CD1c-positive myeloid dendritic cell (primary cell): Measurements from ENCODE around the gene MKLN1.
"Not testable (repeated sequence)": the region's sequence is repeated elsewhere in the genome, so short reads cannot be mapped to it uniquely, and the experiment has no call there.

Experiments
- DNase-seq: peaks from one replicate; pipeline ENCODE4 v3.0.0-alpha.2; 2016; ENCODE audit errors: extremely low spot score

The MKLN1 gene

DNA sequence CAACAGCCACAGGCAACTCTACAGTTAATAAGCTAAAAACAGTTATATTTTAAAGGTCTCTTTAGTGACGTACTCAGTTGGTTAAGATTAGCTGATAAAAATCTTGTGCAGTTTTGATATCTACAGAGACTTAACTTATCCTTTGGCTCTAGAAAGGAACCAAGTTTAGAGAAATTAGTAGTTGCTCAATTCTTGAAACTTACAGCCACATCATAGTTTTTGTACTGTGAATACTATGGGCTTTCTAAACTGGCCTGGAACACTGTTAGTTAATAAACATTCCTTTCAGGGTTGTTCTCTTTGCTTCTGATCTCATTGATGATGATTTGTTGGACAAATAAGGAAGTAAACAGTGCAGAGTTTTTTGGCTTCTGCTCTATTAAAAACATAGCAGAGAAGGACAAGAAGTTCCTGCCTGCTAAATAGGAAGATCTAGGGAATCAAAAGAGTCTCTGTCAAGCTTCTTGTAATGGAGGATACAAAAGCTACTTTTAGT is 73.1 kb downstream of the MKLN1 start:
- DNase-seq = peak; percentile 11

GRCh38 chr7:131401194-131401593 is 73.5 kb downstream of the MKLN1 start:
- DNase-seq = no peak

- DNase-seq = no peak
These were observed 75.6 kb downstream of the MKLN1 start for GRCh38 chr7:131403322-131403721.

GRCh38 chr7:131404226-131404911 is 76.7 kb downstream of the MKLN1 start:
- no peak for DNase-seq

- DNase-seq = no peak
These were observed 81.6 kb downstream of the MKLN1 start for GRCh38 chr7:131409129-131409766.

GRCh38 chr7:131412031-131412430 is 84.4 kb downstream of the MKLN1 start:
- DNase-seq = no peak

- DNase-seq = no peak
These were observed 86.0 kb downstream of the MKLN1 start for GRCh38 chr7:131413711-131414110.

DNA sequence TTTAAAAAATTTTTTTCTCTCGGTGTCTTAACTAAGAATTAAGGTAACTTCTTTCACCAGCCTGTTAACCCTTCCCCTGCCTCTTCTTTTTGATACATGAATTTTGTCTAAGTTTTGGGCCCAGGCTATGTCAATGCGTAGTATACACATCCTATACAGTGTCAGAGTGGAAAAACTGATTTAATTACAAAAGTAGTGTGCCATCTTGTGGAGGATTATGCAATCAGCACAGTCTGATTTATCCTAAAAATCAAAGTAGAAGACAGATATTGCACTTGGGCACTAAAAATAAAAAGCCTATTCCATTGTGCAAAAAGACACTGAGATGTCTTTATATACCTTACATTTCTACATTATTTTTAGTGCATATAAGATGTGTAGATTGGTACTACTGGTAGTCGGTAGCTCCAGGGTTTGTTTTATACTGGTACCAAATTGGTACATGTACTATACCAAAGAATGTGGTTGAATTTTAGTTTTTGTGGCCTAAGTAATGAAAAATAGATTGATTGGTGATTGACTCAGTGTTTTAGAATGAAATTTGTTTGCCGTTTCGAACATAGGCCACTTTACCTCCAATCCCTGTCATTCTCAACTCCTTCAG is 96.6 kb downstream of the MKLN1 start:
- peak; percentile 39 for DNase-seq

DNA sequence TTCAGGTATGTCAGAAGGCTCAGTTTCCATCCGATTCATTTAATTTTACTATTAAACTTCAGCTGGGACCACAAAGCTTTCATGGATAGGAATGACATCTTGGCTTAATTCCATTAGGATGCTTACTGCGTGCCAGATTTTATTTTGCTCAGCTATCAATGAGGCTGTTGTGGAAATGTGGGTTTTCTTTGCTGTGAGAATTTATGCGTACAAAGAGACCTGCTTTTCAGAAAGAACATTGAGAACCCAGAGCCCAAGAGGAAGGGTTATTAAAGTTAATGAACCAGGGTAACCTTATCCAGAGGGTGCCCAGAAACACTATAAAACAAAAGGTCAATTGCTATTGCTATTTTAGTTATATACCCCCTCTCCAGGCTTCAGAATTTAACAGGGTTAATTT is 98.3 kb downstream of the MKLN1 start:
- no peak for DNase-seq

DNA sequence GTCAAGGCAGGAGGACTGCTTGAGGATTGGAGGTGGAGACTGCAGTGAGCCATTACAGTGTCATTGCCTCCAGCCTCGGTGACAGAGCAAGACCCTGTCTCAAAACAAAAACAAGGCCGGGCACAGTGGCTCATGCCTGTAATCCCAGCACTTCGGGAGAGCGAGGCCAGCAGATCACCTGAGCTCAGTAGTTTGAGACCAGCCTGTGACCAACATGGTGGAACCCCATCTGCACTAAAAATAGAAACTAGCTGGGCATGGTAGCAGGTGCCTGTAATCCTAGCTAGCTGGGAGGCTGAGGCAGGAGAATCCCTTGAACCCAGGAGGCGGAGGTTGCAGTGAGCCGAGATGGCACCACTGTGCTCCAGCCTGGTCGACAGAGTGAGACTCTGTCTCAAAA is 103.2 kb downstream of the MKLN1 start:
- DNase-seq = not testable (repeated sequence)

DNA sequence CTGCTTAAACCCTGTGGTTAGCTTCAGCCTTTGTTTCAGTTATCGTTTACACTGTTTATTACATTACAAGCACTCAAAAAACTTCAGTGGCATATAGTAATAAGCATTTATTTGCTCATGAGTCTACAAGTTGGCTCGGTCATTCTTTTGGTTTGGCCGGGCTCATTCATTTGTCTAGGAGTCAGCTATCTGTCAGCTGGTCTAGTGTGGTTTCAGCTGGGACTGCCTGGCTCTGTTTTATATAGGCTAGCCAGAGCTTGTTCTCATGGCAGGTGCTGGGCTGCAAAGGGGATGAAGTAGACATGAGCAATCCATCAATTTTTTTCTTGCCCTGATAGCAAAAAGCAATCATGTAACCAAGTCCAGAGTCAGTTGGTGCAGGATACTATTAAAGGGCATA is 103.6 kb downstream of the MKLN1 start:
- no peak for DNase-seq

GRCh38 chr7:131431756-131432155 is 104.1 kb downstream of the MKLN1 start:
- no peak for DNase-seq

- no peak for DNase-seq
These were observed 108.7 kb downstream of the MKLN1 start for GRCh38 chr7:131436384-131436783.

GRCh38 chr7:131438969-131439368 is 111.3 kb downstream of the MKLN1 start:
- DNase-seq = no peak

DNA sequence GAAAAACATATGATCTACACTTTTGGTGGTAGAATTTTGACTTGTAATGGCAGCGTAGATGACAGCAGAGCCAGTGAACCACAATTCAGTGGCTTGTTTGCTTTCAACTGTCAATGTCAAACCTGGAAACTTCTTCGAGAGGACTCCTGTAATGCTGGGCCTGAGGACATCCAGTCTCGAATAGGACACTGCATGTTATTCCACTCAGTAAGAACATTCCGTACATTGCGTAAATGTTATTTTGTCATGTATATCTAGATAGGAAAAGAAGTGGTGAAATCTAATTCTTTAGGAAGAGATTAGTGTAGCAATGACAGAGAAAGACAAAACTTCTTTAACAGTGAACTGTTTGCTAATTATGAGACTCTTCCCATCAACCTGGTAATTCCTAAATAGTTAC is 115.8 kb downstream of the MKLN1 start:
- DNase-seq = no peak

DNA sequence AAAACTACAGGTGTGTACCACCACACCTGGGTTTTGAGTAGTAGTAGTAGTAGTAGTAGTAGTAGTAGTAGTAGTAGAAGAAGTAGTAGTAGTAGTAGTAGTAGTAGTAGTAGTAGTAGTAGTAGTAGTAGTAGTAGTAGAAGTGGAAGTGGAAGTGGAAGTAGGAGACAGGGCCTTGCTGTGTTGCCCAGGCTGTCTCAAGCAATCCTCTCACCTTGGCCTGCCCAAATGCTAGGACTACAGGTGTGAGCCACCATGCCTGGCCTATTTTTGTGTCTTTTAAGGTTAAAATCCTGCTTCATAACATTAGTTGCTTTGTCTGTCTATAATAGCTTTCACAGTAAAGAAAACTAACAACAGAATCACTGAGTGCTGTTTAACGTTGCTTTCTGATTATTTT is 117.0 kb downstream of the MKLN1 start:
- DNase-seq = no peak

DNA sequence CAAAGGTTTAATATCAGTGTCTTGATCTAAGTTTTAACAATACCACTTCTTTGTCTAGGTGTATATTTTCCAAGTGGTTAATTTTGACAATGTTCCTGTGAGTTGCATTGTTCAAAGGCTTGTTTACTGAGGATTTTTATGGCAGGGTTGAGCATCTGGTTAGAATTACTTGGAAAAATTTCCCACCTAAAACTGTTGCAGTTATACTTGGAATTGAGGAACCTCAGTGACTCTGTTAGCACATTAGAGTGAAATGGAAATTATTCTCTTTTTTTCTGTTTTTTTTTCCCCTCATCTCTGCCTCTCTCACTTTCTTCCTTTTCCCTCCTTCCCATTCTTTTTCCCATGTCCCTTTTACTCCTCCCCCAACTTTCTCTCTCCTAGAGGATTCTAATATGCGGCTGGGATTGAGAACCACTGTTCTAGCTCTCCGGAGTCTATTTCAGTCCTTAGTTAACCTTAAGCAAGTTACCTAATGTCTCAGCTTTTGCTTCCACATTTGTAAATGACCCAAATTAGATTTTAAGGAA is 121.8 kb downstream of the MKLN1 start:
- DNase-seq = no peak

GRCh38 chr7:131454498-131454897 is 126.8 kb downstream of the MKLN1 start:
- DNase-seq = no peak

- no peak for DNase-seq
These were observed 127.3 kb downstream of the MKLN1 start for GRCh38 chr7:131455001-131455400.

- no peak for DNase-seq
These were observed 127.9 kb downstream of the MKLN1 start for GRCh38 chr7:131455546-131455945.

- no peak for DNase-seq
These were observed 128.7 kb downstream of the MKLN1 start for GRCh38 chr7:131456338-131456737.

DNA sequence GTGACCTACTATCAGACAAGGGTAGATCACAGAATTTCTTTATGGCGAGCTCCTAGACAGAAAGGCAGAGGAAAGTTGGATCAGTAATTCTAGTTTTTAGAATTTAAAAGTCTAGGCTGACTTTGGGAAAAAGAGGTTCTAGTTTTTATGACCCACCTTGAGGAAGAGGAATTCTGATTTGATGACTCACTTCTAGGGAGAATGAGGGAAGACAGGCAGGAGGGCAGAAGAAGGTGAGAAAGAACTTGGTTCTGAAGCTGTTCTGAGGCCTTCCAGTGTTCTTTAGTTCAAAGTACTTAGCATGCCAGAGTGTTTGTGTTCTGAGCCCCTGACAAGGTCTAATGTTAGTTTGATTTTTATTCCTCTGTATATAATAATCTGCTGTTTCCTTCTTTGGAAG is 131.6 kb downstream of the MKLN1 start:
- no peak for DNase-seq

DNA sequence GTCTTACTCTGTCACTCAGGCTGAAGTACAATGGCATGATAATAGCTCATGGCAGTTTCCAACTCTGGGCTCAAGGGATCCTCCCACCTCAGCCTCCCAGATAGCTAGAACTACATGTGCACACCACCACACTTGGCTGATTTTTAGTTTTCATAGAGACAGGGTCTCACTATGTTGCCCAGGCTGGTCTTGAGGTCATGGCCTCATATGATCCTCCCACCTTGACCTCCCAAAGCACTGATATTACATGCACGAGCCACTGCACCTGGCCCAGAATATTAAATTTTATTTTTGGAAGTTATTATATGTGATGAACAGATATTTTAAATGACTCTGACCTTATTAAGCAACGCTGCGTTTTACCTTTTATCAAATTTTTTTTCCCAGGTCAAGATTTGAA is 134.4 kb downstream of the MKLN1 start:
- DNase-seq = no peak
